SK-N-SH (cell line): Measurements from ENCODE around the gene PYGM.

Experiments
- CTCF ChIP-seq: fragments of 200-600 bp; sonication (generic); IDR thresholded peaks from 2 replicates; pipeline ENCODE4 v1.6.1; 2017; ENCODE audit warnings: antibody characterized with exemption, mild to moderate bottlenecking, moderate library complexity
- EP300 ChIP-seq, 2 experiments: IDR thresholded peaks; 2 replicates each; pipeline versions ENCODE4 v1.4.0 to v1.6.1; 2012; ENCODE audit warnings: borderline replicate concordance in 1 of 2, low read depth in 1 of 2, low read length in 1 of 2
- FOSL2 ChIP-seq: IDR thresholded peaks from 2 replicates; pipeline ENCODE4 v1.4.0; 2012; ENCODE audit warnings: low read depth, mild to moderate bottlenecking, moderate library complexity, borderline replicate concordance
- GABPA ChIP-seq: IDR thresholded peaks from 2 replicates; pipeline ENCODE4 v1.4.0; 2012; ENCODE audit warnings: low read depth, mild to moderate bottlenecking
- JUND ChIP-seq: IDR thresholded peaks from 2 replicates; pipeline ENCODE4 v1.4.0; 2012
- MAX ChIP-seq: IDR thresholded peaks from 2 replicates; pipeline ENCODE4 v1.4.0; 2012; ENCODE audit warnings: low read depth
- MEF2A ChIP-seq: IDR thresholded peaks from 2 replicates; pipeline ENCODE4 v1.4.0; 2012; ENCODE audit warnings: low read depth, borderline replicate concordance
- RAD21 ChIP-seq: IDR thresholded peaks from 2 replicates; pipeline ENCODE4 v1.6.1; 2012; ENCODE audit warnings: mild to moderate bottlenecking, low read length
- RCOR1 ChIP-seq: fragments of 150-350 bp; IDR thresholded peaks from 2 replicates; pipeline ENCODE4 v1.6.1; 2017; ENCODE audit warnings: antibody characterized with exemption, low read length
- REST ChIP-seq: IDR thresholded peaks from 2 replicates; pipeline ENCODE4 v1.6.1; 2012; ENCODE audit warnings: mild to moderate bottlenecking, low read depth, low read length, moderate library complexity
- RFX5 ChIP-seq: IDR thresholded peaks from 2 replicates; pipeline ENCODE4 v1.6.1; 2012; ENCODE audit warnings: mild to moderate bottlenecking, improper control_type of control experiment, low read length
- SMC3 ChIP-seq: IDR thresholded peaks from 2 replicates; pipeline ENCODE4 v1.6.1; 2012; ENCODE audit warnings: low read depth, low read length, improper control_type of control experiment

- TF ChIP-seq REST (no peak), GABPA (no peak), CTCF (no peak), EP300 (IDR thresholded peaks at IDR 0.05; ENCODE audit: borderline replicate concordance in 1 of 2, low read depth in 1 of 2, low read length in 1 of 2) (no peak), MEF2A (no peak), RFX5 (no peak), RCOR1 (no peak), SMC3 (no peak), JUND (no peak), RAD21 (no peak), MAX (no peak), FOSL2 (no peak)
Measured at GRCh38 chr11:64753019-64753379, 6.8 kb downstream of the PYGM start.
